ENCODE data around the gene BLVRA.
"Not testable (repeated sequence)": the region's sequence is repeated elsewhere in the genome, so short reads cannot be mapped to it uniquely, and the experiment has no call there.

BLVRA gene

DNA sequence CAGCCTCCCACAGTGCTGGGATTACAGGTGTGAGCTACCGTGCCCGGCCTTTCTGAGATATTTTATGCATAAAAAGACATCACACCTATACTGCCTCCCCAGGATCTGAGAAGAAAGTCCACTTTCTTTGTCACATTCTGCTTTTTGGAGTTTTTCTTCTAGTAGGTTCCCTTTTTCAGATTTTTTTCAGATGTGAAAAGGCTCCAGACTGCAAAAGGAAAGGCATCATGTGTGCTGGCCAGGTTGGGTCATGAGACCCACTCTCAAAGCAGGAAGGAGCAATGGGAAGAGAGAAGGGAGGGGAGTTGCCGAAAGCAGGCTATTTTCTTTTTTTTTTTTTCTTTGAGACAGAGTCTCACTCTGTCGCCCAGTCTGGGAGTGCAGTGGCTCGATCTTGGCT, 10.8 kb downstream of the BLVRA start:
- DNase-seq (ENCODE audit: low read depth) = no peak

GRCh38 chr7:43769791-43770465, 11.4 kb downstream of the BLVRA start:
- DNase-seq (ENCODE audit: low read depth) = no peak

- no peak for DNase-seq (ENCODE audit: low read depth)
Observed at GRCh38 chr7:43771128-43771527, 12.6 kb downstream of the BLVRA start.

DNA sequence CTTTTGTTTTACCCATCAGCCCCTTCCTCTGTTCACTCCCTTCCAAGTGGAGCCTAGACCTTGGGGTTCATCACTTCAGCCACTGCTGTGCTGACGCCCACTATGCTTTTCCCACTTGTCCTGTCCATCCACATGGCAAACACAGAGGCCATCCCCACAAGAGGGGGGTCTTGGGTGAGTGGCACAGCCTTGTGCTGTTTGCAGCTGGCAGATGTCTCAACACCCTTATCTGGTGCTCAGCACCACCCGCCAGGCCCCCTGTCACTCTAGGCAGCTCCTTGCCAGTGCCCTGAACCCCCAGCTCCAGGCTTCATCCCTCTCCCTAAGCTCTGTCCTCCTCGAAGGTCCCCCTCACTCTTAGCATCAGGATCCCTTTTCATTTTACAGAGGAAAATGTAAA, 13.1 kb downstream of the BLVRA start:
- DNase-seq (ENCODE audit: low read depth) = no peak

- DNase-seq (ENCODE audit: low read depth) = not testable (repeated sequence)
Observed at GRCh38 chr7:43773268-43773667, 14.8 kb downstream of the BLVRA start.

DNA sequence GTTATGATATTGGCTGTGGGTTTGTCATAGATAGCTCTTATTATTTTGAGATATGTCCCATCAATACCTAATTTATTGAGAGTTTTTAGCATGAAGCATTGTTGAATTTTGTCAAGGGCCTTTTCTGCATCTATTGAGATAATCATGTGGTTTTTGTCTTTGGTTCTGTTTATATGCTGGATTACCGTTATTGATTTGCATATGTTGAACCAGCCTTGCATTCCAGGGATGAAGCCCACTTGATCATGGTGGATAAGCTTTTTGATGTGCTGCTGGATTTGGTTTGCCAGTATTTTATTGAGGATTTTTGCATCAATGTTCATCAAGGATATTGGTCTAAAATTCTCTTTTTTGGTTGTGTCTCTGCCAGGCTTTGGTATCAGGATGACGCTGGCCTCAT, 16.8 kb downstream of the BLVRA start:
- DNase-seq (ENCODE audit: low read depth) = not testable (repeated sequence)

GRCh38 chr7:43778293-43779044, 20.0 kb downstream of the BLVRA start:
- not testable (repeated sequence) for DNase-seq (ENCODE audit: low read depth)

DNA sequence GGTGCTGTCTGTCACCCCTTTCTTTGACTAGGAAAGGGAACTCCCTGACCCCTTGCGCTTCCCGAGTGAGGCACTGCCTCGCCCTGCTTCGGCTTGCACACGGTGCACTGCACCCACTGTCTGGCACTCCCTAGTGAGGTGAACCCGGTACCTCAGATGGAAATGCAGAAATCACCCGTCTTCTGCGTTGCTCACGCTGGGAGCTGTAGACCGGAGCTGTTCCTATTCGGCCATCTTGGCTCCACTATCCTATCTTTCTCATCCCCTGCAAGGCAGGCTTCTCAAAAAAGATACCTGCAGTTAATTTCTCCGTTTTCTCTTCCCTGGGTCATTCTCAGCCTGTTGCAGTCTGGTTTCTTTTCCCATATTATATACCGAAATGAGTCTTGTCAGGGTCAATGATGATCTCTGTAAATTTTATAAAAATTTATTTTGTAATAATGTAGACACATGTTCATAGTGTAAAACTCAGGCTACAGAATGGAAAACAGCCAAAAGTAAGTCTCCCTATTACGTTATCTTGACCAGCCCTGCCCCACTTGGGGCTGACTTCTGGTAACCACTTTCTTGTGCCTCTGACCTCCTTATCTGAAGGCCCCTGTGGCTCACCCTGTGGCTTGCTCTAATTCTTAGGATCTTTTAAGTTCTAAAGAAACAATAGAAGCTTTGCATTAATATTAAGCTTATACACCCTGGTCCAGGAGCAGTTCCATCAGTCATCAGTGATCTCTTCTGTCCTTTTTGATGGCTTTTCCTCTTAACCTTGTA, 20.7 kb downstream of the BLVRA start:
- no peak for DNase-seq (ENCODE audit: low read depth)

- DNase-seq (ENCODE audit: low read depth) = no peak
Observed at GRCh38 chr7:43781726-43782607, 23.5 kb downstream of the BLVRA start.

GRCh38 chr7:43782768-43783555, 24.5 kb downstream of the BLVRA start:
- no peak for DNase-seq (ENCODE audit: low read depth)

- DNase-seq (ENCODE audit: low read depth) = no peak
Observed at GRCh38 chr7:43784030-43784584, 25.6 kb downstream of the BLVRA start.

DNA sequence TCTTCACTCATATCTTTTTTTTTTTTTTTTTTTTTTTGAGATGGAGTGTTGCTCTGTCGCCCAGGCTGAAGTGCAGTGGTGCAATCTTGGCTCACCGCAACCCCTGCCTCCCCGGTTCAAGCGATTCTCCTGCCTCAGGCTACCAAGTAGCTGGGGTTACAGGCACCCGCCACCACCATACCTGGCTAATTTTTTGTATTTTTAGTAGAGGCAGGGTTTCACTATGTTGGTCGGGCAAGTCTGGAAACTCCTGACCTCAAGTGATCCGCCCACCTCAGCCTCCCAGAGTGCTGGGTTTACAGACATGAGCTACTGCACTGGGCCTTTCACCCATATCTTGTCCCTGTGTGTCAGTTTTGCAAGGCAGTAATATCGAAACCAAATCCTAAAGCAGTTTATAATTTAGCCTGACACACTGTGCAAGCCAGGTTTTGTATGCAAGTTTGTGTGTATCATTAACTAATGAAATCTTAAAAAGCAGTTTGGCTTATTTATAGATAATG, 26.2 kb downstream of the BLVRA start:
- DNase-seq (ENCODE audit: low read depth) = peak; percentile 15

- no peak for DNase-seq (ENCODE audit: low read depth)
Observed at GRCh38 chr7:43785420-43785819, 26.9 kb downstream of the BLVRA start.

GRCh38 chr7:43787771-43788170, 29.3 kb downstream of the BLVRA start:
- DNase-seq (ENCODE audit: low read depth) = no peak

- DNase-seq (ENCODE audit: low read depth) = no peak
Observed at GRCh38 chr7:43790006-43790405, 31.5 kb downstream of the BLVRA start.

- DNase-seq (ENCODE audit: low read depth) = no peak
Observed at GRCh38 chr7:43790834-43791233, 32.4 kb downstream of the BLVRA start.

DNA sequence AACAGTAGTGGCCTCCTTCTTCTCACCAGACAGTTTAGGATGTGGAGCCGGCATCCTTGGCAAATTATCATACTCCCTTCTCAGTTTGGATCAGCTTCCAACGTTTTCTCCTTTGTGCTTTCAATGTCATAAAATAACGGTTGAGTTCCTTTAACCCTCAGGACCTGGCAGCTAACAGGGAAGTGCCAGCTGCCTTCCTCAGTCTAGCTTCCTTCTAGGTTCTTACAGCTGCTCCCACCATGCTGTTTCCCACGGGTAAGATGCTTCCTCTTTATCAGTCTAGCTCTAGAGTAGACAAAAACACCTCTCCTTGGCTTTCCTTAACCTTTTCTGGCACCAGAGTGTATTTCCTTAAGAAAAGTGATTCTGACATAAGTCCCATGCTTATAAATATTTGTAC, 33.2 kb downstream of the BLVRA start:
- DNase-seq (ENCODE audit: low read depth) = no peak

GRCh38 chr7:43792471-43793150, 34.1 kb downstream of the BLVRA start:
- no peak for DNase-seq (ENCODE audit: low read depth)

DNA sequence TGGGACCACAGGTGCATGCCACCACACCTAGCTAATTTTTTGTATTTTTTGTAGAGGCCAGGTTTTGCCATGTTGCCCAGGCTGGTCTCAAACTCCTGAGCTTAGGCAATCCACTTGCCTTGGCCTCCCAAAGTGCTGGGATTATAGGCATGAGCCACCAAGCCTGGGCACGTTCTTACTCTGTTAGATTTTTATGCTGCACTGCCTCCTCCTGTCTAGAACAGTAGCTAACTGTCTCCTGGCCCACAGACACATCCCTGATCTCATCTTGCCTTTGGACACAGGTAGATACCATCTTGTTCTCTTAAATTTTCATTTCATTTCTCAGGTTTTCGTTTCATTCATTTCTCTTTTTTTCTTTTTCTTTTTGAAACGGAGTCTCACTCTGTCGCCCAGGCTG, 41.1 kb downstream of the BLVRA start:
- DNase-seq (ENCODE audit: low read depth) = no peak

- no peak for DNase-seq (ENCODE audit: low read depth)
Observed at GRCh38 chr7:43803865-43804264, 45.4 kb downstream of the BLVRA start.

All from stimulated activated CD8-positive, alpha-beta memory T cell treated with anti-CD3 and anti-CD28 coated beads, Interleukin-4, amount 100 ng/mL, for 24 hours (primary cell).